PFSK-1 (cell line): ENCODE data around the gene SPATA1.

ENCODE experiments used
- FOXP2 ChIP-seq: optimal IDR thresholded peaks from 2 replicates; pipeline ENCODE3; 2011; ENCODE audit warnings: borderline replicate concordance, control low read depth, inconsistent platforms; ENCODE audit not compliant: insufficient read depth; ENCODE audit errors: extremely low read length, extremely low read depth
- POLR2AphosphoS5 ChIP-seq: IDR thresholded peaks from 2 replicates; pipeline ENCODE4 v1.6.1; 2012; ENCODE audit warnings: low read depth, mild to moderate bottlenecking, control low read depth, low read length, moderate library complexity
- SIN3A ChIP-seq: IDR thresholded peaks from 2 replicates; pipeline ENCODE4 v1.6.1; 2012; ENCODE audit warnings: mild to moderate bottlenecking, low read length, moderate library complexity, borderline replicate concordance; ENCODE audit not compliant: insufficient read depth
- TAF1 ChIP-seq: IDR thresholded peaks from 2 replicates; pipeline ENCODE4 v1.6.1; 2012; ENCODE audit warnings: low read length, control low read depth, borderline replicate concordance; ENCODE audit not compliant: insufficient read depth
- TF ChIP-seq, protein P1 (sequence below), 2 experiments: IDR thresholded peaks; 2 replicates each; pipeline versions ENCODE4 v1.6.1 to v1.8.0; 2011 to 2012; ENCODE audit warnings: low read depth in 2 of 2, low read length in 2 of 2, control low read depth in 1 of 2, inconsistent platforms in 1 of 2, mild to moderate bottlenecking in 1 of 2, moderate library complexity in 1 of 2; ENCODE audit not compliant: insufficient read depth in 1 of 2

- TF ChIP-seq SIN3A: no peak
- no peak for TF ChIP-seq FOXP2
- no peak for TF ChIP-seq POLR2AphosphoS5
- TF ChIP-seq TAF1: no peak
- TF ChIP-seq, protein P1, sequence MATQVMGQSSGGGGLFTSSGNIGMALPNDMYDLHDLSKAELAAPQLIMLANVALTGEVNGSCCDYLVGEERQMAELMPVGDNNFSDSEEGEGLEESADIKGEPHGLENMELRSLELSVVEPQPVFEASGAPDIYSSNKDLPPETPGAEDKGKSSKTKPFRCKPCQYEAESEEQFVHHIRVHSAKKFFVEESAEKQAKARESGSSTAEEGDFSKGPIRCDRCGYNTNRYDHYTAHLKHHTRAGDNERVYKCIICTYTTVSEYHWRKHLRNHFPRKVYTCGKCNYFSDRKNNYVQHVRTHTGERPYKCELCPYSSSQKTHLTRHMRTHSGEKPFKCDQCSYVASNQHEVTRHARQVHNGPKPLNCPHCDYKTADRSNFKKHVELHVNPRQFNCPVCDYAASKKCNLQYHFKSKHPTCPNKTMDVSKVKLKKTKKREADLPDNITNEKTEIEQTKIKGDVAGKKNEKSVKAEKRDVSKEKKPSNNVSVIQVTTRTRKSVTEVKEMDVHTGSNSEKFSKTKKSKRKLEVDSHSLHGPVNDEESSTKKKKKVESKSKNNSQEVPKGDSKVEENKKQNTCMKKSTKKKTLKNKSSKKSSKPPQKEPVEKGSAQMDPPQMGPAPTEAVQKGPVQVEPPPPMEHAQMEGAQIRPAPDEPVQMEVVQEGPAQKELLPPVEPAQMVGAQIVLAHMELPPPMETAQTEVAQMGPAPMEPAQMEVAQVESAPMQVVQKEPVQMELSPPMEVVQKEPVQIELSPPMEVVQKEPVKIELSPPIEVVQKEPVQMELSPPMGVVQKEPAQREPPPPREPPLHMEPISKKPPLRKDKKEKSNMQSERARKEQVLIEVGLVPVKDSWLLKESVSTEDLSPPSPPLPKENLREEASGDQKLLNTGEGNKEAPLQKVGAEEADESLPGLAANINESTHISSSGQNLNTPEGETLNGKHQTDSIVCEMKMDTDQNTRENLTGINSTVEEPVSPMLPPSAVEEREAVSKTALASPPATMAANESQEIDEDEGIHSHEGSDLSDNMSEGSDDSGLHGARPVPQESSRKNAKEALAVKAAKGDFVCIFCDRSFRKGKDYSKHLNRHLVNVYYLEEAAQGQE (IDR thresholded peaks at IDR 0.05; ENCODE audit: insufficient read depth in 1 of 2, low read depth in 2 of 2, low read length in 2 of 2): no peak
Observed at GRCh38 chr1:84570436-84571149, 64.4 kb downstream of the SPATA1 start.
